ENCODE measurements around the gene NSUN7.

The NSUN7 gene

GRCh38 chr4:40845154-40845835 is 95.5 kb downstream of the NSUN7 start:
- DNase-seq (ENCODE audit: low read depth in 2 of 2): no peak

DNA sequence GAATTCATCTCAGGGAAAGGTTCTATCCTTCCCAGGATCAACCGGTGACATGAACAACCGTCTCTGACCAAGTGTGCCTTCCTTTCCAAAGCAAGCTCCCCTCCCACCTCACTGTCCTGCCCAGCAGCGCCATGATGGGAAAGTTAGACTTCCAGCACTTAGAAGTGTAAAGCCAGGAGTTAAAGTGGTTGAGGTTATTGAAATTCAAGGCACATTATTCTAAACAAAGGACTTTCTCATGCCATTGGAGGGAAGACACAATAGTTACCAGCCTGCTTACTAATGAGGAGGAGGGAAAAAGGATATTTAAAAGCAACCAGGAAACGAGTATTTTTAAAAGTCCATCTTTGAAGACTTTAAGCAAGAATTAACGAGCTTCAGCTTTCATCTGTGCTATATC is 96.8 kb downstream of the NSUN7 start:
- no peak for DNase-seq (ENCODE audit: low read depth in 2 of 2)

DNA sequence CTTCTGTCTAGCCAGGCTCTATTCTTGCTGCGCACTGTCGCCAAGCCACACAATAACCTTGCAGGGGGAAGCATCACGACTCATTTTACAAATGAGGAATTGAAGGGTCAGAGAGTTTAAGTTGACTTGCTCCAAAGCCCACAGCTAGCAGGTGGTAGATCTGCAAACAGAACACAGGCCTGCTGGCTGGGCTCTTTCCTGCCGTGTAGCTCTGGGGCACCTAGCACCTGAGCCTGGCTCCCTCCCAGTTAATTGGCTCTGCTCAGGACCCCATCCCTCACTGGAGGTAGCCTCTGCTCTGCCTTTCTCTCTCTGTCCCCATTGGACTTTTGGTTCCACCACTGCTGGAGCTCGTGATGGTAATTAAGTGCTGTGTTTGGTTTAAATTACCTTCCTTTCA is 98.5 kb downstream of the NSUN7 start:
- DNase-seq (ENCODE audit: low read depth in 2 of 2): no peak

DNA sequence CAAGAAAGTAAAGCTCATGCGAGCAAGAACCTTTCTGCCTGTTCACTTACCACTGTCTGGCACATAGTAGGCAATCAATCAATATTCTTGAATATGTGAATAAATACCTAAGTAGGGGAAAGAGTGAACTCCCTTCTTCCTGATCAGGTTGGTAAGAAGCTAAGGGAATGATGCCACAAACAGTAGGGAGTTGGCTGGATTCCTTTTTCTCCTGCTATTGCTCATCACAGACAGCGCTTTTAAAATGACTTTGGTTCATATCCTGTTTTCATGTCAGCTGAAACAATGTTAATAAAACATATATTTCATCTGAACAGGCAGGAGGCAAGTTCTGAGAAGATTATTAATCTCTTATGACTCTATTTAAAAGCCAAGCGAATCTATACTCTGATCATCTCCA is 99.2 kb downstream of the NSUN7 start:
- DNase-seq (ENCODE audit: low read depth in 2 of 2): no peak

GRCh38 chr4:40850496-40850895 is 100.7 kb downstream of the NSUN7 start:
- DNase-seq (ENCODE audit: low read depth in 2 of 2): no peak

GRCh38 chr4:40856277-40856839 is 106.6 kb downstream of the NSUN7 start:
- DNase-seq (ENCODE audit: low read depth in 2 of 2): no peak

DNA sequence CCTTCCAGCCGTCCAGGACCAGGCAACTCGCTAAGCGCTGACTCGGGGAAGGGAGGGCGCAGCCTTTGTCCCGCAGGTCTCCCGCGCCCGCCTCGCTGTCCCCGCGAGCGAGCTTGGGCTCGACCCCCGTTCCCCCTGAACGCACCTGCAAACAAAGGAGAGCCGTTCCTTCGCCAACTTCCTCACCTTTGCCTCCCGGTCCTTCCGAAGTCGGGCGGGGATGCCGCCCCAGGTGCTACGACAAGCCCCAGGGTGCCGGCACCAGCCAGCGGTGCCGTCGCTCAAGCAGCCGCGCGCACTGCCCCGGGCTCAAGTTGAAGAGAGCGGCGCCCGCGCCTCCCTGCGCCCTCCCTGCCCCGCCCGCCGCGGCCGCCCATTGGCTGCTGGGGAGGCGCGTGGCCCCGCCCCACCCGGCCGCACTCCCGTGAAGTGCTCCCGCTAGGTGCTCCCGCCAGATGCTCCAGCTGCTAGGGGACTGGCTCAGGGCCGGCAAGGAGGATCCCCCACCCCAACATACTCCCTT is 107.1 kb downstream of the NSUN7 start:
- peak; percentile 19 to 52 for DNase-seq (ENCODE audit: low read depth in 2 of 2)

DNA sequence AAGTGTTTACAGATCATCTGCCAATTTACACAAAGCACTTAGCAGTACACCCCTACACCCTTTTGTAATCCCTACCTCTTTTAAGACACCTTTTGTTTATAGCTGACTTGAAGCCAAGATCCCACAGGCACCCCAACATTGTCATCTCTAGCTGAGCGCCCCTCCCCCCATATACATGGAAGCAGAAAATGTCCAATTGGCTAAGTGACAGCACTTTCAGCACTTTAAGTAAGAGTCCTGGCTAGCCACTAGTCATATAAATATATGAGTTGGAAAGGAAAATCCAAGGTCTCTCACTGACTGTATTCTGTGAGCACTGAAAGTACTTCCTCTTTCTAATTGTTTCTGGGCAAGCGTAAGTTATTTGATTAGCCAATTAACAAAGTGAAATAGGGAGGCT is 108.2 kb downstream of the NSUN7 start:
- DNase-seq (ENCODE audit: low read depth in 2 of 2): no peak

DNA sequence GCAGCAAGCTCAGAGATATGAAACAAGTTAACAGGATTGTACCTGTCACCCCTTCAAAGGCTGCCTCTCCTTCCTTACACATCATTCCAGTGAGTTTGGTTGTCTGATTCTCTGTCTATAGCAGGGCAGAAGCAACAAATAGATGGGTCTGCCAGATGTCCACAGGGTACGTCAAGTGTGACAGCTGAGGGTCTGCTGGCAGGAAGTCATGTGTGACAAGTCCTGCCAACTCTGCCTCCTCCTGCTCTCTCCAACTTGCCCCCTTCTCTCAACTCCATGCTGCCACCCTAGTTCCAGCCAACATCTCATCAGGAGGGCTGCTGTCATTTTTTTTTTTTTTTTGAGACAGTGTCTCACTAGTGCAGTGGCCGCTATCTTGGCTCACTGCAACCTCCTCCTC is 109.2 kb downstream of the NSUN7 start:
- DNase-seq (ENCODE audit: low read depth in 2 of 2): no peak
